Measurements from ENCODE around the gene BAHCC1. TPM values are rescaled to one million over a fixed set of nuclear protein-coding genes. Genes with fewer than 3 reads are reported as not detected.

BAHCC1 gene
- total RNA-seq, 1 donor from 2014 or later = 0.91 TPM

- Mint-ChIP-seq H3K27me3 (ENCODE audit: low read depth) (no peaks in the 10 kb centered on the region), H3K4me3 (ENCODE audit: low read depth) (no peak overlapping the region), H3K36me3 (ENCODE audit: low read depth) (no peaks in the 10 kb centered on the region), H3K4me1 (ENCODE audit: low read depth) (no peaks in the 10 kb centered on the region), H3K27ac (no peak overlapping the region), H3K9me3 (no peaks in the 10 kb centered on the region)
- DNase-seq (ENCODE audit: low spot score) = no peak
- intact Hi-C loops (cut with micrococcal nuclease) = no loop called here
Observed at GRCh38 chr17:81436294-81436849, 41.1 kb downstream of the BAHCC1 start.

GRCh38 chr17:81437191-81437651, 42.0 kb downstream of the BAHCC1 start:
- Mint-ChIP-seq H3K27me3 (ENCODE audit: low read depth) (no peaks in the 10 kb centered on the region), H3K9me3 (no peaks in the 10 kb centered on the region), H3K4me3 (ENCODE audit: low read depth) (no peak overlapping the region), H3K4me1 (ENCODE audit: low read depth) (no peaks in the 10 kb centered on the region), H3K27ac (no peak overlapping the region), H3K36me3 (ENCODE audit: low read depth) (no peaks in the 10 kb centered on the region)
- DNase-seq (ENCODE audit: low spot score) = no peak
- intact Hi-C loops (cut with micrococcal nuclease) = no loop called here

- no peaks in the 10 kb centered on the region for H3K9me3 Mint-ChIP-seq
- H3K27me3 Mint-ChIP-seq (ENCODE audit: low read depth) = no peaks in the 10 kb centered on the region
- no peak overlapping the region for H3K27ac Mint-ChIP-seq
- no peaks in the 10 kb centered on the region for H3K4me1 Mint-ChIP-seq (ENCODE audit: low read depth)
- no peaks in the 10 kb centered on the region for H3K36me3 Mint-ChIP-seq (ENCODE audit: low read depth)
- intact Hi-C loops (cut with micrococcal nuclease) = no loop called here
- no peak for DNase-seq (ENCODE audit: low spot score)
- H3K4me3 Mint-ChIP-seq (ENCODE audit: low read depth) = no peak overlapping the region
Observed at GRCh38 chr17:81438007-81438659, 42.9 kb downstream of the BAHCC1 start.

- Mint-ChIP-seq H3K4me1 (ENCODE audit: low read depth) (no peaks in the 10 kb centered on the region), H3K4me3 (ENCODE audit: low read depth) (no peak overlapping the region)
Observed at GRCh38 chr17:81438688-81439087, 43.4 kb downstream of the BAHCC1 start.

GRCh38 chr17:81440051-81440471, 44.8 kb downstream of the BAHCC1 start:
- intact Hi-C loops (cut with micrococcal nuclease) = no loop called here
- no peak overlapping the region for H3K27ac Mint-ChIP-seq
- H3K4me1 Mint-ChIP-seq (ENCODE audit: low read depth) = no peaks in the 10 kb centered on the region
- no peak for DNase-seq (ENCODE audit: low spot score)
- H3K4me3 Mint-ChIP-seq (ENCODE audit: low read depth) = no peak overlapping the region
- H3K9me3 Mint-ChIP-seq = no peaks in the 10 kb centered on the region
- no peaks in the 10 kb centered on the region for H3K36me3 Mint-ChIP-seq (ENCODE audit: low read depth)
- no peaks in the 10 kb centered on the region for H3K27me3 Mint-ChIP-seq (ENCODE audit: low read depth)

More at GRCh38 chr17:81438688-81439087, 43.4 kb downstream of the BAHCC1 start:
- Mint-ChIP-seq H3K9me3 (no peaks in the 10 kb centered on the region), H3K27me3 (ENCODE audit: low read depth) (no peaks in the 10 kb centered on the region), H3K27ac (no peak overlapping the region), H3K36me3 (ENCODE audit: low read depth) (no peaks in the 10 kb centered on the region)
- DNase-seq (ENCODE audit: low spot score) = no peak
- intact Hi-C loops (cut with micrococcal nuclease) = no loop called here

- no peaks in the 10 kb centered on the region for H3K36me3 Mint-ChIP-seq (ENCODE audit: low read depth)
- intact Hi-C loops (cut with micrococcal nuclease) = no loop called here
- no peaks in the 10 kb centered on the region for H3K9me3 Mint-ChIP-seq
- no peak overlapping the region for H3K4me3 Mint-ChIP-seq (ENCODE audit: low read depth)
- no peak overlapping the region for H3K27ac Mint-ChIP-seq
- H3K27me3 Mint-ChIP-seq (ENCODE audit: low read depth) = no peaks in the 10 kb centered on the region
- H3K4me1 Mint-ChIP-seq (ENCODE audit: low read depth) = no peaks in the 10 kb centered on the region
- DNase-seq (ENCODE audit: low spot score) = no peak
Observed at GRCh38 chr17:81440511-81441244, 45.4 kb downstream of the BAHCC1 start.

- Mint-ChIP-seq H3K27ac (no peak overlapping the region), H3K4me1 (ENCODE audit: low read depth) (no peaks in the 10 kb centered on the region), H3K4me3 (ENCODE audit: low read depth) (no peak overlapping the region), H3K27me3 (ENCODE audit: low read depth) (no peaks in the 10 kb centered on the region), H3K9me3 (no peaks in the 10 kb centered on the region), H3K36me3 (ENCODE audit: low read depth) (no peaks in the 10 kb centered on the region)
- intact Hi-C loops (cut with micrococcal nuclease) = no loop called here
- no peak for DNase-seq (ENCODE audit: low spot score)
Observed at GRCh38 chr17:81442791-81443190, 47.5 kb downstream of the BAHCC1 start.

- intact Hi-C loops (cut with micrococcal nuclease) = no loop called here
- H3K27ac Mint-ChIP-seq = no peak overlapping the region
Observed at GRCh38 chr17:81443269-81443668, 48.0 kb downstream of the BAHCC1 start.

GRCh38 chr17:81444610-81445339, 49.5 kb downstream of the BAHCC1 start:
- DNase-seq (ENCODE audit: low spot score) = no peak
- H3K36me3 Mint-ChIP-seq (ENCODE audit: low read depth) = no peaks in the 10 kb centered on the region
- no peak overlapping the region for H3K4me3 Mint-ChIP-seq (ENCODE audit: low read depth)
- no peaks in the 10 kb centered on the region for H3K27me3 Mint-ChIP-seq (ENCODE audit: low read depth)
- no peak overlapping the region for H3K27ac Mint-ChIP-seq
- no peaks in the 10 kb centered on the region for H3K4me1 Mint-ChIP-seq (ENCODE audit: low read depth)
- no peaks in the 10 kb centered on the region for H3K9me3 Mint-ChIP-seq
- intact Hi-C loops (cut with micrococcal nuclease) = no loop called here

More at GRCh38 chr17:81443269-81443668, 48.0 kb downstream of the BAHCC1 start:
- Mint-ChIP-seq H3K27me3 (ENCODE audit: low read depth) (no peaks in the 10 kb centered on the region), H3K9me3 (no peaks in the 10 kb centered on the region), H3K4me3 (ENCODE audit: low read depth) (no peak overlapping the region), H3K36me3 (ENCODE audit: low read depth) (no peaks in the 10 kb centered on the region), H3K4me1 (ENCODE audit: low read depth) (no peaks in the 10 kb centered on the region)
- DNase-seq (ENCODE audit: low spot score) = no peak

GRCh38 chr17:81445642-81446503, 50.6 kb downstream of the BAHCC1 start:
- no peaks in the 10 kb centered on the region for H3K4me1 Mint-ChIP-seq (ENCODE audit: low read depth)
- no peaks in the 10 kb centered on the region for H3K9me3 Mint-ChIP-seq
- H3K4me3 Mint-ChIP-seq (ENCODE audit: low read depth) = no peak overlapping the region
- H3K27ac Mint-ChIP-seq = no peak overlapping the region
- no peaks in the 10 kb centered on the region for H3K36me3 Mint-ChIP-seq (ENCODE audit: low read depth)
- no peak for DNase-seq (ENCODE audit: low spot score)
- intact Hi-C loops (cut with micrococcal nuclease) = no loop called here
- no peaks in the 10 kb centered on the region for H3K27me3 Mint-ChIP-seq (ENCODE audit: low read depth)

- Mint-ChIP-seq H3K36me3 (ENCODE audit: low read depth) (no peaks in the 10 kb centered on the region), H3K27ac (no peak overlapping the region), H3K27me3 (ENCODE audit: low read depth) (no peaks in the 10 kb centered on the region), H3K4me1 (ENCODE audit: low read depth) (no peaks in the 10 kb centered on the region), H3K4me3 (ENCODE audit: low read depth) (no peak overlapping the region), H3K9me3 (no peaks in the 10 kb centered on the region)
- intact Hi-C loops (cut with micrococcal nuclease) = no loop called here
- no peak for DNase-seq (ENCODE audit: low spot score)
Observed at GRCh38 chr17:81447331-81447933, 52.2 kb downstream of the BAHCC1 start.

GRCh38 chr17:81448442-81448841, 53.2 kb downstream of the BAHCC1 start:
- Mint-ChIP-seq H3K27ac (no peak overlapping the region), H3K27me3 (ENCODE audit: low read depth) (no peaks in the 10 kb centered on the region), H3K4me1 (ENCODE audit: low read depth) (peaks cover 3% of the 10 kb centered on the region), H3K9me3 (no peaks in the 10 kb centered on the region), H3K36me3 (ENCODE audit: low read depth) (no peaks in the 10 kb centered on the region), H3K4me3 (ENCODE audit: low read depth) (no peak overlapping the region)
- DNase-seq (ENCODE audit: low spot score) = no peak
- intact Hi-C loops (cut with micrococcal nuclease) = no loop called here

All from activated T-helper 2 cell treated with anti-CD3 and anti-CD28 coated beads, Interferon-gamma antibody, Interleukin-2, Interleukin-4, amounts not matched to agents 10 μg/mL and 5 μg/mL and 100 μg/mL, durations not matched to agents 14 hours and 24 hours and 36 hours (primary cell).